Measurements from ENCODE around the gene AGBL1.

GRCh38 chr15:86842199-86842598 lies 762.5 kb downstream of the AGBL1 start:
- no peak for TF ChIP-seq EZH2 (IDR thresholded peaks at IDR 0.05; ENCODE audit: borderline replicate concordance, low read depth, low read length, poor library complexity, severe bottlenecking)
- TF ChIP-seq, protein P1, sequence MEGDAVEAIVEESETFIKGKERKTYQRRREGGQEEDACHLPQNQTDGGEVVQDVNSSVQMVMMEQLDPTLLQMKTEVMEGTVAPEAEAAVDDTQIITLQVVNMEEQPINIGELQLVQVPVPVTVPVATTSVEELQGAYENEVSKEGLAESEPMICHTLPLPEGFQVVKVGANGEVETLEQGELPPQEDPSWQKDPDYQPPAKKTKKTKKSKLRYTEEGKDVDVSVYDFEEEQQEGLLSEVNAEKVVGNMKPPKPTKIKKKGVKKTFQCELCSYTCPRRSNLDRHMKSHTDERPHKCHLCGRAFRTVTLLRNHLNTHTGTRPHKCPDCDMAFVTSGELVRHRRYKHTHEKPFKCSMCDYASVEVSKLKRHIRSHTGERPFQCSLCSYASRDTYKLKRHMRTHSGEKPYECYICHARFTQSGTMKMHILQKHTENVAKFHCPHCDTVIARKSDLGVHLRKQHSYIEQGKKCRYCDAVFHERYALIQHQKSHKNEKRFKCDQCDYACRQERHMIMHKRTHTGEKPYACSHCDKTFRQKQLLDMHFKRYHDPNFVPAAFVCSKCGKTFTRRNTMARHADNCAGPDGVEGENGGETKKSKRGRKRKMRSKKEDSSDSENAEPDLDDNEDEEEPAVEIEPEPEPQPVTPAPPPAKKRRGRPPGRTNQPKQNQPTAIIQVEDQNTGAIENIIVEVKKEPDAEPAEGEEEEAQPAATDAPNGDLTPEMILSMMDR (conservative IDR thresholded peaks at IDR 0.05; ENCODE audit: low read depth, low read length): no peak
